ENCODE measurements around the gene PLXNA4.

The PLXNA4 gene

DNA sequence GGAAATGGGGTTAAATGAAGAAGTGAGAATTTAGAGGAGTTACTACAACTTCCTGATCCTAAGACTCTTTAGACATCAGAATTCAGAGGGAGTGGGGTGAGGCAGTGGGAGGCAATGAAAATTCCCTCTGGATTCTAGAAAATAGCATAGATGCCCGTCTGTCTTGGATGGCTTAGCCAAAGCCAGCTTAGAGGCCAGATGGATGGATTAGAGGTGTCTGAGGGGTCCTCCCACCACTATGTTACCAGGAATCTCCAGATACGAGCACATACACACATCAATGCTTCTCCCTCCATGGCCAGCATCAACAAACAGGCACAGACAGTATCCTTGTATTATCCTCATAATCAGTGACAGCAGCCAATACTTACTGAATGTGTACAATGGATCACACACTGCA, 418.1 kb downstream of the PLXNA4 start:
- Histone ChIP-seq H3K36me3 (ENCODE audit: control insufficient read depth, insufficient read depth, low read length) (no peaks in the 10 kb centered on the region), H3K27me3 (ENCODE audit: control insufficient read depth, insufficient read depth, low read length, poor library complexity, severe bottlenecking) (no peaks in the 10 kb centered on the region), H3K4me1 (ENCODE audit: control insufficient read depth, insufficient read depth, low read length) (peaks cover 4% of the 10 kb centered on the region), H3K9me3 (ENCODE audit: control insufficient read depth, low read length) (no peaks in the 10 kb centered on the region), H3K27ac (ENCODE audit: insufficient read depth, low read depth, low read length, poor library complexity, severe bottlenecking) (no peak overlapping the region), H3K4me3 (ENCODE audit: insufficient read depth, low read depth, low read length) (no peak overlapping the region)
- WGBS, 2 experiments: 88 to 90% methylated on average over 2 of the region's 2 CpGs

DNA sequence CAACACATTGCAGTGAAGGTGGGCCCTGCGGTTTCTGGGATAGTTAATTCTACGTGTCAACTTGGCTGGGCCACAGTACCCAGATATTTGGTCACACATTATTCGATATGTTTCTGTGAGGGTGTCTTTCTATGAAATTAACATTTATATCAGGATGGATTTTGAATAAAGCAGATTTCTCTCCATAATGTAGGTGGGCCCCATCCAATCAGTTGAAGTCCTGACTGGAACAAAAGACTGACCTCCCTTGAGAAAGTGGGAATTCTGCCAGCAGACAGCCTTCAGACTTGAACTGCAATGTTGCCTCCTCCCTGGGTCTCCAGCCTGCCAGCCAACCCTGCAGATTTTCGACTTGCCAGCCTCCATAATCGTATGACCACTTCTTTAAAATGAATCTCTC, 420.6 kb downstream of the PLXNA4 start:
- H3K27me3 ChIP-seq (ENCODE audit: control insufficient read depth, insufficient read depth, low read length, poor library complexity, severe bottlenecking): no peaks in the 10 kb centered on the region
- no peaks in the 10 kb centered on the region for H3K9me3 ChIP-seq (ENCODE audit: control insufficient read depth, low read length)
- no peaks in the 10 kb centered on the region for H3K36me3 ChIP-seq (ENCODE audit: control insufficient read depth, insufficient read depth, low read length)
- H3K27ac ChIP-seq (ENCODE audit: insufficient read depth, low read depth, low read length, poor library complexity, severe bottlenecking): no peak overlapping the region
- 89 to 93% methylated on average over 5 of the region's 5 CpGs for WGBS, 2 experiments
- H3K4me1 ChIP-seq (ENCODE audit: control insufficient read depth, insufficient read depth, low read length): no peaks in the 10 kb centered on the region
- no peak overlapping the region for H3K4me3 ChIP-seq (ENCODE audit: insufficient read depth, low read depth, low read length)

DNA sequence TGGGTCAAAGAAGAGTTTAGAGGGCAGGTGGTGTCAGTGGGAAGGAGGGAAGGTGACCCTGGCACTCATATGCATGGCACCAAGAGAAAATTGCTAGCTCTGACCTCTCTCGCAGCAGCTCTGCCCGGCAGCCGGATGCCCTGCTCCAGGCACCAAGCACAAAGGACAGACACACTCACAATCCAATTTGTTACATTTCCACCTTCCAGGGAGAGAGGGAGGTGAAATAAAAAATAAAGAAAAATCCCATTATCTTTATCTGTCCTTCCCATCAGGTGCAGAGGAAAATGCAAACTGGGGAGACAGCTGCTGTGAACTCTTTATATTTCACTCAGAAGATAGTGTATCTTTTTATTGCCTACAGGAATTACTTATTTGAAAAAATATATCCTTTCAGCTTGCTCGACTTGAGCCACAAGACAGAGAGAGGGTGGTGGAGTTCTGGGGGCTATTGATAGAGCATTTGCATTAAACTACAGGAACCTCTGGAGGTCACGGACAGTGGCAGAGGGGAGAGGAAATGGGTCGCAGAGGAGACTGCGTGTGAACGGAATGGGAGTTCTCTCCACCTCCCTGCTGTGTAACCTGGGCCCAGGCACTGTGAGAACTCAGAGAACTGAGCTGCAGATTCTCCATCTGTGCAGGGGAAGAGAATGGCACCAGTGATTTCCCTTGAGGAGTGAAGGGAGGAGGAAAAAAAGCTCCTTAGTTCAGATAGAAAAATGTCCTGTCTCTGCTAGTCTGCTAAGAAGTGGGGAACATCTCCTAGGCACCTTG, 421.4 kb downstream of the PLXNA4 start:
- Histone ChIP-seq H3K27me3 (ENCODE audit: control insufficient read depth, insufficient read depth, low read length, poor library complexity, severe bottlenecking) (no peaks in the 10 kb centered on the region), H3K27ac (ENCODE audit: insufficient read depth, low read depth, low read length, poor library complexity, severe bottlenecking) (no peak overlapping the region), H3K9me3 (ENCODE audit: control insufficient read depth, low read length) (no peaks in the 10 kb centered on the region), H3K4me1 (ENCODE audit: control insufficient read depth, insufficient read depth, low read length) (no peaks in the 10 kb centered on the region), H3K36me3 (ENCODE audit: control insufficient read depth, insufficient read depth, low read length) (no peaks in the 10 kb centered on the region), H3K4me3 (ENCODE audit: insufficient read depth, low read depth, low read length) (no peak overlapping the region)
- 49 to 62% methylated on average over 8 of the region's 8 CpGs for WGBS, 2 experiments

- no peak overlapping the region for H3K4me3 ChIP-seq (ENCODE audit: insufficient read depth, low read depth, low read length)
- H3K4me1 ChIP-seq (ENCODE audit: control insufficient read depth, insufficient read depth, low read length): no peaks in the 10 kb centered on the region
- 86 to 87% methylated on average over 6 of the region's 6 CpGs for WGBS, 2 experiments
- no peaks in the 10 kb centered on the region for H3K9me3 ChIP-seq (ENCODE audit: control insufficient read depth, low read length)
- H3K36me3 ChIP-seq (ENCODE audit: control insufficient read depth, insufficient read depth, low read length): no peaks in the 10 kb centered on the region
- no peaks in the 10 kb centered on the region for H3K27me3 ChIP-seq (ENCODE audit: control insufficient read depth, insufficient read depth, low read length, poor library complexity, severe bottlenecking)
- no peak overlapping the region for H3K27ac ChIP-seq (ENCODE audit: insufficient read depth, low read depth, low read length, poor library complexity, severe bottlenecking)
Measured at GRCh38 chr7:132154248-132154647, 422.0 kb downstream of the PLXNA4 start.

GRCh38 chr7:132152131-132152889, 424.0 kb downstream of the PLXNA4 start:
- H3K36me3 ChIP-seq (ENCODE audit: control insufficient read depth, insufficient read depth, low read length): no peaks in the 10 kb centered on the region
- H3K4me3 ChIP-seq (ENCODE audit: insufficient read depth, low read depth, low read length): no peak overlapping the region
- no peaks in the 10 kb centered on the region for H3K9me3 ChIP-seq (ENCODE audit: control insufficient read depth, low read length)
- WGBS, 2 experiments: 91 to 94% methylated on average over 7 of the region's 7 CpGs
- H3K27me3 ChIP-seq (ENCODE audit: control insufficient read depth, insufficient read depth, low read length, poor library complexity, severe bottlenecking): no peaks in the 10 kb centered on the region
- no peak overlapping the region for H3K27ac ChIP-seq (ENCODE audit: insufficient read depth, low read depth, low read length, poor library complexity, severe bottlenecking)
- H3K4me1 ChIP-seq (ENCODE audit: control insufficient read depth, insufficient read depth, low read length): no peaks in the 10 kb centered on the region

- no peaks in the 10 kb centered on the region for H3K36me3 ChIP-seq (ENCODE audit: control insufficient read depth, insufficient read depth, low read length)
- no peaks in the 10 kb centered on the region for H3K4me1 ChIP-seq (ENCODE audit: control insufficient read depth, insufficient read depth, low read length)
- H3K9me3 ChIP-seq (ENCODE audit: control insufficient read depth, low read length): no peaks in the 10 kb centered on the region
- no peaks in the 10 kb centered on the region for H3K27me3 ChIP-seq (ENCODE audit: control insufficient read depth, insufficient read depth, low read length, poor library complexity, severe bottlenecking)
- H3K4me3 ChIP-seq (ENCODE audit: insufficient read depth, low read depth, low read length): no peak overlapping the region
- WGBS, 2 experiments: 93% methylated on average over 2 of the region's 2 CpGs
- no peak overlapping the region for H3K27ac ChIP-seq (ENCODE audit: insufficient read depth, low read depth, low read length, poor library complexity, severe bottlenecking)
Measured at GRCh38 chr7:132150711-132151110, 425.6 kb downstream of the PLXNA4 start.

GRCh38 chr7:132149436-132150304, 426.6 kb downstream of the PLXNA4 start:
- Histone ChIP-seq H3K4me3 (ENCODE audit: insufficient read depth, low read depth, low read length) (no peak overlapping the region), H3K36me3 (ENCODE audit: control insufficient read depth, insufficient read depth, low read length) (no peaks in the 10 kb centered on the region), H3K4me1 (ENCODE audit: control insufficient read depth, insufficient read depth, low read length) (no peaks in the 10 kb centered on the region), H3K9me3 (ENCODE audit: control insufficient read depth, low read length) (no peaks in the 10 kb centered on the region), H3K27ac (ENCODE audit: insufficient read depth, low read depth, low read length, poor library complexity, severe bottlenecking) (no peak overlapping the region), H3K27me3 (ENCODE audit: control insufficient read depth, insufficient read depth, low read length, poor library complexity, severe bottlenecking) (no peaks in the 10 kb centered on the region)
- WGBS, 2 experiments: 89 to 95% methylated on average over 8 of the region's 8 CpGs

DNA sequence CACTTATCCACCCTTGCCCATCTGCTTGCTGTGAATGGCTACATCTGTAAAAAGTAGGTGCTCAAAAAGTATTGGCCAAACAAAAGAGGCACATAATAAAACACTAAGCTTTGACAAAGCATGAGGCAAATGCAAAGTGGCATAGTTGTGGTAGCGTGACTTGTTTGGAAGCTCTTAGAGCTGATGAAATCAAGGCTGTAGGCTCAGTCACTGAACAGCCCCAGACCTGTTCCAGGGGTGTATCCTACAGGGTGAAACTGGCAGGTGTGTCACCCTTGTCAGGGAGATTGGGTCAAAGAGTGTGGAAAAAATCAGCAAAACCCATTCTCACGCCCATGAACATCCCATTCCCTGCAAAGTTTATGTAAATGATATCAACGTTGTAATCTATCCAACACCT, 427.4 kb downstream of the PLXNA4 start:
- Histone ChIP-seq H3K27me3 (ENCODE audit: control insufficient read depth, insufficient read depth, low read length, poor library complexity, severe bottlenecking) (no peaks in the 10 kb centered on the region), H3K4me1 (ENCODE audit: control insufficient read depth, insufficient read depth, low read length) (no peaks in the 10 kb centered on the region), H3K4me3 (ENCODE audit: insufficient read depth, low read depth, low read length) (no peak overlapping the region), H3K27ac (ENCODE audit: insufficient read depth, low read depth, low read length, poor library complexity, severe bottlenecking) (no peak overlapping the region), H3K36me3 (ENCODE audit: control insufficient read depth, insufficient read depth, low read length) (no peaks in the 10 kb centered on the region), H3K9me3 (ENCODE audit: control insufficient read depth, low read length) (no peaks in the 10 kb centered on the region)
- 84 to 87% methylated on average over 2 to 3 of the region's 3 CpGs for WGBS, 2 experiments

GRCh38 chr7:132145466-132145865, 430.8 kb downstream of the PLXNA4 start:
- 65 to 74% methylated on average over 8 of the region's 8 CpGs for WGBS, 2 experiments
- Histone ChIP-seq H3K36me3 (ENCODE audit: control insufficient read depth, insufficient read depth, low read length) (no peaks in the 10 kb centered on the region), H3K9me3 (ENCODE audit: control insufficient read depth, low read length) (no peaks in the 10 kb centered on the region), H3K27me3 (ENCODE audit: control insufficient read depth, insufficient read depth, low read length, poor library complexity, severe bottlenecking) (no peaks in the 10 kb centered on the region), H3K27ac (ENCODE audit: insufficient read depth, low read depth, low read length, poor library complexity, severe bottlenecking) (no peak overlapping the region), H3K4me3 (ENCODE audit: insufficient read depth, low read depth, low read length) (no peak overlapping the region), H3K4me1 (ENCODE audit: control insufficient read depth, insufficient read depth, low read length) (peaks cover 5% of the 10 kb centered on the region)

- WGBS, 2 experiments: 94 to 95% methylated on average over 9 of the region's 9 CpGs
- Histone ChIP-seq H3K4me1 (ENCODE audit: control insufficient read depth, insufficient read depth, low read length) (peaks cover 9% of the 10 kb centered on the region), H3K36me3 (ENCODE audit: control insufficient read depth, insufficient read depth, low read length) (no peaks in the 10 kb centered on the region), H3K27ac (ENCODE audit: insufficient read depth, low read depth, low read length, poor library complexity, severe bottlenecking) (no peak overlapping the region), H3K27me3 (ENCODE audit: control insufficient read depth, insufficient read depth, low read length, poor library complexity, severe bottlenecking) (no peaks in the 10 kb centered on the region), H3K4me3 (ENCODE audit: insufficient read depth, low read depth, low read length) (no peak overlapping the region), H3K9me3 (ENCODE audit: control insufficient read depth, low read length) (no peaks in the 10 kb centered on the region)
Measured at GRCh38 chr7:132145063-132145462, 431.2 kb downstream of the PLXNA4 start.

Measured in ectodermal cell (in vitro differentiated cells).